GM23338 (cell line): ENCODE data around the gene SCAF8.

Experiments used
- CTCF ChIP-seq, 2 experiments: fragments of 200-600 bp in 1 of 2; sonication (generic) in 1 of 2; conservative IDR thresholded peaks; 2 replicates each; pipeline versions ENCODE4 v1.5.1 to v1.6.1; 2016 to 2017; ENCODE audit warnings: antibody characterized with exemption in 2 of 2, low read depth in 2 of 2, mild to moderate bottlenecking in 2 of 2, moderate library complexity in 1 of 2
- ETS1 ChIP-seq: IDR thresholded peaks from 2 replicates; pipeline ENCODE4 v1.6.1; 2016; ENCODE audit warnings: antibody characterized with exemption
- EZH2 ChIP-seq: fragments of 200-600 bp; sonication (generic); IDR thresholded peaks from one replicate; pipeline ENCODE4 v1.8.0; 2017; ENCODE audit warnings: antibody characterized with exemption, mild to moderate bottlenecking, low read depth; ENCODE audit not compliant: unreplicated experiment
- TF ChIP-seq, protein P1 (sequence below): IDR thresholded peaks from one replicate; pipeline ENCODE4 v1.6.1; 2018; ENCODE audit warnings: antibody characterized with exemption; ENCODE audit not compliant: unreplicated experiment

- TF ChIP-seq CTCF (conservative IDR thresholded peaks at IDR 0.05; ENCODE audit: low read depth in 2 of 2), result no peak
- no peak for TF ChIP-seq ETS1
- TF ChIP-seq, protein P1, sequence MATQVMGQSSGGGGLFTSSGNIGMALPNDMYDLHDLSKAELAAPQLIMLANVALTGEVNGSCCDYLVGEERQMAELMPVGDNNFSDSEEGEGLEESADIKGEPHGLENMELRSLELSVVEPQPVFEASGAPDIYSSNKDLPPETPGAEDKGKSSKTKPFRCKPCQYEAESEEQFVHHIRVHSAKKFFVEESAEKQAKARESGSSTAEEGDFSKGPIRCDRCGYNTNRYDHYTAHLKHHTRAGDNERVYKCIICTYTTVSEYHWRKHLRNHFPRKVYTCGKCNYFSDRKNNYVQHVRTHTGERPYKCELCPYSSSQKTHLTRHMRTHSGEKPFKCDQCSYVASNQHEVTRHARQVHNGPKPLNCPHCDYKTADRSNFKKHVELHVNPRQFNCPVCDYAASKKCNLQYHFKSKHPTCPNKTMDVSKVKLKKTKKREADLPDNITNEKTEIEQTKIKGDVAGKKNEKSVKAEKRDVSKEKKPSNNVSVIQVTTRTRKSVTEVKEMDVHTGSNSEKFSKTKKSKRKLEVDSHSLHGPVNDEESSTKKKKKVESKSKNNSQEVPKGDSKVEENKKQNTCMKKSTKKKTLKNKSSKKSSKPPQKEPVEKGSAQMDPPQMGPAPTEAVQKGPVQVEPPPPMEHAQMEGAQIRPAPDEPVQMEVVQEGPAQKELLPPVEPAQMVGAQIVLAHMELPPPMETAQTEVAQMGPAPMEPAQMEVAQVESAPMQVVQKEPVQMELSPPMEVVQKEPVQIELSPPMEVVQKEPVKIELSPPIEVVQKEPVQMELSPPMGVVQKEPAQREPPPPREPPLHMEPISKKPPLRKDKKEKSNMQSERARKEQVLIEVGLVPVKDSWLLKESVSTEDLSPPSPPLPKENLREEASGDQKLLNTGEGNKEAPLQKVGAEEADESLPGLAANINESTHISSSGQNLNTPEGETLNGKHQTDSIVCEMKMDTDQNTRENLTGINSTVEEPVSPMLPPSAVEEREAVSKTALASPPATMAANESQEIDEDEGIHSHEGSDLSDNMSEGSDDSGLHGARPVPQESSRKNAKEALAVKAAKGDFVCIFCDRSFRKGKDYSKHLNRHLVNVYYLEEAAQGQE, result no peak
- no peak for TF ChIP-seq EZH2
These were observed 3.5 kb downstream of the SCAF8 start for GRCh38 chr6:154736618-154737259.
